Fibroblast of skin of back (primary cell): ENCODE data around the gene MACIR. TPM values are rescaled to one million over a fixed set of nuclear protein-coding genes. Genes with fewer than 3 reads are reported as not detected.
"Not testable (repeated sequence)": the region's sequence is repeated elsewhere in the genome, so short reads cannot be mapped to it uniquely, and the experiment has no call there.

Source experiments
- DNase-seq: peaks from one replicate; pipeline ENCODE4 v3.0.0-alpha.2; 2013
- polyA plus RNA-seq, 2 experiments: library from polyadenylated mRNA; unstranded; fragments of 120-200 nt; gene quantifications; one replicate each; pipeline ENCODE4 v1.2.1, GENCODE V29; 2013; ENCODE audit not compliant: insufficient read length in 2 of 2

Gene MACIR
- 22.8 TPM for polyA plus RNA-seq (2013, experiment 1 of 2; ENCODE audit: insufficient read length)
- polyA plus RNA-seq (2013, experiment 2 of 2; ENCODE audit: insufficient read length): 22.6 TPM

- DNase-seq: peak; percentile 99
These were observed at the start of gene MACIR for GRCh38 chr5:103258368-103258956. Gene MACIR, plus strand, starts transcription at chr5:103258763. Its CDS starts 17,157 bp downstream, at chr5:103275920.

GRCh38 chr5:103209065-103209464 lies 49.5 kb upstream of the MACIR start:
- DNase-seq: no peak

- no peak for DNase-seq
These were observed 47.6 kb upstream of the MACIR start for GRCh38 chr5:103210952-103211351.

GRCh38 chr5:103211576-103212561 lies 46.7 kb upstream of the MACIR start:
- peak; percentile 50 for DNase-seq

GRCh38 chr5:103216137-103216536 lies 42.4 kb upstream of the MACIR start:
- DNase-seq: peak; percentile 31

GRCh38 chr5:103216697-103217096 lies 41.9 kb upstream of the MACIR start:
- no peak for DNase-seq

- no peak for DNase-seq
These were observed 41.5 kb upstream of the MACIR start for GRCh38 chr5:103217101-103217500.

- DNase-seq: peak; percentile 84
These were observed 40.4 kb upstream of the MACIR start for GRCh38 chr5:103218164-103218563.

GRCh38 chr5:103219074-103219473 lies 39.5 kb upstream of the MACIR start:
- DNase-seq: not testable (repeated sequence)

- DNase-seq: no peak
These were observed 35.3 kb upstream of the MACIR start for GRCh38 chr5:103223031-103223955.

GRCh38 chr5:103224118-103224893 lies 34.3 kb upstream of the MACIR start:
- DNase-seq: peak; percentile 84

- no peak for DNase-seq
These were observed 33.7 kb upstream of the MACIR start for GRCh38 chr5:103224894-103225246.

- DNase-seq: peak; percentile 79
These were observed 30.5 kb upstream of the MACIR start for GRCh38 chr5:103228061-103228460.

GRCh38 chr5:103228588-103228987 lies 30.0 kb upstream of the MACIR start:
- DNase-seq: no peak

- DNase-seq: peak; percentile 53
These were observed 26.1 kb upstream of the MACIR start for GRCh38 chr5:103232393-103232999.

- DNase-seq: peak; percentile 50
These were observed 24.2 kb upstream of the MACIR start for GRCh38 chr5:103234239-103234975.

GRCh38 chr5:103235891-103236290 lies 22.7 kb upstream of the MACIR start:
- DNase-seq: no peak

- DNase-seq: no peak
These were observed 20.8 kb upstream of the MACIR start for GRCh38 chr5:103237778-103238177.

GRCh38 chr5:103243665-103244064 lies 14.9 kb upstream of the MACIR start:
- DNase-seq: no peak

GRCh38 chr5:103244398-103244797 lies 14.2 kb upstream of the MACIR start:
- no peak for DNase-seq

GRCh38 chr5:103245761-103246160 lies 12.8 kb upstream of the MACIR start:
- no peak for DNase-seq
